ENCODE measurements around the gene PPP1R36.

DNA sequence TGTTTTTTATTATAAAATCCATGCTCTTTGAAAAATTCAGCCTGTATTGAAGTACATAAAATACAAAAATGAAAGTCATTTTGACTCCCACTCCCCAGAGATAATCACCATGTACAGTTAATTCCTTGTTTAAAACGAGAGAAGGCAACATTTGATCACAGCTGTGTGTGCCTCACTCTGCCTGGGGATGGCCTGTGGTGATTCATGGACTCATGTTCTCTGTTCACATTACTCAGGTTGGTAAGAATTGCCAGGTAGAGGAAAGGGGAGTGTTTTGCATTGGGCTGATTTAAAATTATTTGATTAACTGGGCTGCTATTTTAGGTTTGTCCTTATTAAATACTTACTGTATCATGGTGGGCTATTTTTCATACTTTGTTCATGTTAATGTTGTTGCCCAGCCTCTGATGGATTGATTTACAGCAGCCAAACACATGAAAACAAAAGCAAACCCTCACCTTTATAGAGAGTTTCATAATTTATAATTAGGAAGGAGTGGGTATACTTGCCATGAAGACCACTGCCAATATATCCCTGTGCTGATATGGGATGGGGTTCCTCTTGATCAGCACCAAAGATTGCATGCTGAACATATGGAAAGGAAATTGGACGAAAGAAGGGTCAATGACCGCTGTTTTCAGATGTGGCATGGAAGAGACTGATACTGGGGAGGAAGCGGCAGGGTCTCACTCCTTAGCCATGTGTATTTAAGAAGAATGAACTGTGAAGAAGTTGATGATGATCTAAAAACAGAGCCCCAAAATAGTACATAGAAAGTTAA, 42.2 kb upstream of the PPP1R36 start:
- TF ChIP-seq, protein P1, sequence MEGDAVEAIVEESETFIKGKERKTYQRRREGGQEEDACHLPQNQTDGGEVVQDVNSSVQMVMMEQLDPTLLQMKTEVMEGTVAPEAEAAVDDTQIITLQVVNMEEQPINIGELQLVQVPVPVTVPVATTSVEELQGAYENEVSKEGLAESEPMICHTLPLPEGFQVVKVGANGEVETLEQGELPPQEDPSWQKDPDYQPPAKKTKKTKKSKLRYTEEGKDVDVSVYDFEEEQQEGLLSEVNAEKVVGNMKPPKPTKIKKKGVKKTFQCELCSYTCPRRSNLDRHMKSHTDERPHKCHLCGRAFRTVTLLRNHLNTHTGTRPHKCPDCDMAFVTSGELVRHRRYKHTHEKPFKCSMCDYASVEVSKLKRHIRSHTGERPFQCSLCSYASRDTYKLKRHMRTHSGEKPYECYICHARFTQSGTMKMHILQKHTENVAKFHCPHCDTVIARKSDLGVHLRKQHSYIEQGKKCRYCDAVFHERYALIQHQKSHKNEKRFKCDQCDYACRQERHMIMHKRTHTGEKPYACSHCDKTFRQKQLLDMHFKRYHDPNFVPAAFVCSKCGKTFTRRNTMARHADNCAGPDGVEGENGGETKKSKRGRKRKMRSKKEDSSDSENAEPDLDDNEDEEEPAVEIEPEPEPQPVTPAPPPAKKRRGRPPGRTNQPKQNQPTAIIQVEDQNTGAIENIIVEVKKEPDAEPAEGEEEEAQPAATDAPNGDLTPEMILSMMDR (IDR thresholded peaks at IDR 0.05; ENCODE audit: low read depth, low read length), result no peak
- TF ChIP-seq POLR2A (IDR thresholded peaks at IDR 0.05; ENCODE audit: extremely low read depth, insufficient read length), result no peak
- TF ChIP-seq, protein P2, sequence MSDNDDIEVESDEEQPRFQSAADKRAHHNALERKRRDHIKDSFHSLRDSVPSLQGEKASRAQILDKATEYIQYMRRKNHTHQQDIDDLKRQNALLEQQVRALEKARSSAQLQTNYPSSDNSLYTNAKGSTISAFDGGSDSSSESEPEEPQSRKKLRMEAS (IDR thresholded peaks at IDR 0.05; ENCODE audit: low read depth, low read length), result no peak
